ENCODE results near the gene MDN1. TPM values are rescaled to one million over a fixed set of nuclear protein-coding genes. Genes with fewer than 3 reads are reported as not detected.
"Not testable (repeated sequence)": the region's sequence is repeated elsewhere in the genome, so short reads cannot be mapped to it uniquely, and the experiment has no call there.

MDN1 gene
- total and polyA plus RNA-seq, 2 of the 8 experiments (the other 6 are each of a cell fraction or from before 2014, with no cell fraction given) = 53.5 to 179 TPM

DNA sequence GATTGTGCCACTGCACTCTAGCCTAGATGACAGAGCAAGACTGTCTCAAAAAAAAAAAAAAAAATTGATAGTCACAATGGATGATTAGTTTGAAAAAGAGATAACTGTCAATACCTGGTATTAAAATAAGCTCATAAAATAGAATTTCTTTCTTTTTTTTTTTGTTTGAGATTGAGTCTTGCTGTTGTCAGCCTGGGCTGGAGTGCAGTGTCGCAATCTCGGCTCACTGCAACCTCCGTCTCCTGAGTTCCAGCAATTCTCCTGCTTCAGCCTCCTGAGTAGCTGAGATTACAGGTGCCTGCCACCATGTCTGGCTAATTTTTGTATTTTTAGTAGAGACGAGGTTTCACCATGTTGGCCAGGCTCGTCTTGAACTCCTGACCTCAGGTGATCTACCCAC is 27.9 kb upstream of the MDN1 start:
- H4K8ac ChIP-seq (ENCODE audit: extremely low read depth, insufficient read depth, low read length); H2AK5ac ChIP-seq (ENCODE audit: low read depth, low read length); H2BK20ac ChIP-seq (ENCODE audit: low read length); H2BK5ac ChIP-seq (ENCODE audit: low read depth, low read length); H3K27ac ChIP-seq (ENCODE audit: low read depth, low read length); H4K20me1 ChIP-seq (replicated peaks in 1 of 2; ENCODE audit: control insufficient read depth in 1 of 2, insufficient read depth in 2 of 2, low read length in 2 of 2); H4K5ac ChIP-seq (ENCODE audit: insufficient read length, low read depth, low read length); CTCF ChIA-PET (ENCODE audit: partially characterized antibody); H2AFZ ChIP-seq (ENCODE audit: low read length); H3K56ac ChIP-seq (replicated peaks; ENCODE audit: insufficient read length, low read depth, low read length); H3K79me1 ChIP-seq (ENCODE audit: low read depth, low read length); DNase-seq (ENCODE audit: low read depth in 1 of 2, low spot score in 2 of 2); H3K4me2 ChIP-seq (ENCODE audit: insufficient read depth in 1 of 2, low read depth in 2 of 2, low read length in 2 of 2); FAIRE-seq; H3K23ac ChIP-seq (ENCODE audit: insufficient read length); H3K4ac ChIP-seq (replicated peaks; ENCODE audit: insufficient read length, low read depth, low read length); H2BK12ac ChIP-seq (ENCODE audit: low read depth, low read length); H3K9me3 ChIP-seq (ENCODE audit: insufficient read depth in 2 of 2, low read depth in 1 of 2, low read length in 1 of 2); H2BK15ac ChIP-seq (ENCODE audit: low read length); H3K14ac ChIP-seq (ENCODE audit: insufficient read length); H4K91ac ChIP-seq (replicated peaks; ENCODE audit: insufficient read length, low read length); H3K4me1 ChIP-seq (replicated peaks in 1 of 4; ENCODE audit: control insufficient read depth in 3 of 4, insufficient read depth in 4 of 4, low read length in 3 of 4); H3K18ac ChIP-seq (ENCODE audit: extremely low read depth, low read length); H3K9ac ChIP-seq (replicated peaks in 1 of 4; ENCODE audit: extremely low read depth in 1 of 4, low read depth in 3 of 4, low read length in 3 of 4); H2BK120ac ChIP-seq (replicated peaks; ENCODE audit: low read depth, low read length); H3K4me3 ChIP-seq (ENCODE audit: extremely low read depth in 1 of 4, insufficient read depth in 2 of 4, low read depth in 3 of 4, low read length in 4 of 4); H3K27me3 ChIP-seq (replicated peaks in 1 of 4; ENCODE audit: control insufficient read depth in 3 of 4, extremely low read depth in 1 of 4, insufficient read depth in 3 of 4, low read length in 3 of 4); H3K23me2 ChIP-seq (ENCODE audit: low read depth, low read length): not testable (repeated sequence)
- POLR2A ChIA-PET (ENCODE audit: partially characterized antibody) = interaction anchor here (0.6 to 0.7 kb wide), 3 partner anchors 18 to 138 kb away, joined by 3 read pairs; no protein-coding TSS in a partner anchor
- Histone ChIP-seq H3K79me2 (ENCODE audit: control insufficient read depth in 1 of 2, insufficient read depth in 2 of 2, low read length in 2 of 2) (peaks cover 0 to 47% of the 10 kb centered on the region in 2 experiments; a peak in 2 of 4 replicates), H3K36me3 (ENCODE audit: control insufficient read depth in 2 of 4, insufficient read depth in 4 of 4, low read length in 3 of 4) (peaks cover 0 to 24% (median 3%) of the 10 kb centered on the region in 4 experiments; a peak in 2 of 8 replicates)
- 82% methylated on average over 5 of the region's 5 CpGs; no CpG with 5 or more reads in 1 of the 2 experiments for WGBS, 2 experiments (ENCODE audit: extremely low coverage in 1 of 2, insufficient coverage in 1 of 2, insufficient read length in 1 of 2, insufficient replicate concordance in 2 of 2, low coverage in 1 of 2, low lambda C conversion rate in 2 of 2, missing lambda C conversion rate in 1 of 2)
- peak; percentile 53; the same call in 1 of the 2 replicates for TF ChIP-seq CEBPB (IDR thresholded peaks at IDR 0.05; ENCODE audit: low read depth, low read length)
